CD4-positive, alpha-beta memory T cell (primary cell): ENCODE data around the gene PGAP6. TPM values are rescaled to one million over a fixed set of nuclear protein-coding genes. Genes with fewer than 3 reads are reported as not detected.
A peak's percentile ranks its signal among the peaks of the same experiment; 100 is the strongest.

Experiments used
- CTCF ChIA-PET: fragments of 350-600 bp; sonication (Branson Sonifier 250); formaldehyde crosslinking; loops from one replicate; lab custom pipeline; 2021; ENCODE audit warnings: inconsistent platforms; ENCODE audit not compliant: partially characterized antibody; lab: Charles Lee
- POLR2A ChIA-PET: fragments of 350-600 bp; sonication (Branson Sonifier 250); formaldehyde crosslinking; loops from one replicate; lab custom pipeline; 2021; ENCODE audit not compliant: partially characterized antibody; lab: Charles Lee
- DNase-seq, 5 donors: peaks; one replicate each; pipeline versions ENCODE4 v3.0.0 to v3.0.0-alpha.2; 2020 to 2022; ENCODE audit warnings: mixed read lengths in 1 of 5
- H3K27ac ChIP-seq: one replicate; pipeline ENCODE4 v1.7.0; 2013; ENCODE audit warnings: low read depth, low read length
- H3K27me3 ChIP-seq: 2 replicates; pipeline ENCODE4 v1.7.0; 2013; ENCODE audit warnings: mild to moderate bottlenecking, low read length, moderate library complexity; ENCODE audit not compliant: insufficient read depth
- H3K36me3 ChIP-seq: 2 replicates; pipeline ENCODE4 v1.7.0; 2013; ENCODE audit warnings: mild to moderate bottlenecking, low read length, moderate library complexity; ENCODE audit not compliant: insufficient read depth
- H3K4me1 ChIP-seq: 2 replicates; pipeline ENCODE4 v1.7.0; 2013; ENCODE audit warnings: mild to moderate bottlenecking, low read length, moderate library complexity; ENCODE audit not compliant: insufficient read depth
- H3K4me3 ChIP-seq, 2 donors: one replicate each; pipeline ENCODE4 v1.7.0; 2013; ENCODE audit warnings: low read length in 2 of 2, mild to moderate bottlenecking in 1 of 2
- H3K9me3 ChIP-seq, 2 donors: one replicate each; pipeline ENCODE4 v1.7.0; 2013; ENCODE audit warnings: low read length in 2 of 2, control low read depth in 1 of 2; ENCODE audit not compliant: control insufficient read depth in 1 of 2
- H3K27ac Mint-ChIP-seq, 7 donors: one replicate each; pipeline ENCODE4 v1.8.0; 2020 to 2021; ENCODE audit warnings: mixed read lengths in 7 of 7, mild to moderate bottlenecking in 6 of 7, inconsistent platforms in 3 of 7, moderate library complexity in 3 of 7
- H3K27me3 Mint-ChIP-seq, 2 donors: one replicate each; pipeline ENCODE4 v1.8.0; 2020 to 2021; ENCODE audit warnings: mixed read lengths in 2 of 2
- H3K36me3 Mint-ChIP-seq, 2 donors: one replicate each; pipeline ENCODE4 v1.8.0; 2020 to 2021; ENCODE audit warnings: mixed read lengths in 2 of 2, inconsistent platforms in 1 of 2, mild to moderate bottlenecking in 1 of 2
- H3K4me1 Mint-ChIP-seq, 4 donors: one replicate each; pipeline ENCODE4 v1.8.0; 2020 to 2021; ENCODE audit warnings: mixed read lengths in 4 of 4, mild to moderate bottlenecking in 1 of 4
- H3K4me3 Mint-ChIP-seq, 8 donors: one replicate each; pipeline ENCODE4 v1.8.0; 2020 to 2021; ENCODE audit warnings: mixed read lengths in 8 of 8, mild to moderate bottlenecking in 7 of 8, moderate library complexity in 6 of 8, inconsistent platforms in 3 of 8
- H3K9me3 Mint-ChIP-seq, 8 donors: one replicate each; pipeline ENCODE4 v1.8.0; 2020 to 2021; ENCODE audit warnings: mixed read lengths in 8 of 8, mild to moderate bottlenecking in 5 of 8, inconsistent platforms in 3 of 8, moderate library complexity in 1 of 8
- intact Hi-C: fragments of 100-400 bp; cut with micrococcal nuclease; formaldehyde crosslinking; loops from one replicate; pipeline ENCODE4 v1.15.1; 2023
- polyA plus RNA-seq, 2 donors: library from polyadenylated mRNA; unstranded; fragments of 300-500 nt; fragmentation: Illumina TruSeq; gene quantifications; one replicate each; pipeline ENCODE4 v1.2.3, GENCODE V29; 2021
- total RNA-seq, 2 experiments: library from RNA; stranded (reverse); gene quantifications; one replicate each; pipeline ENCODE4 v1.2.3, GENCODE V29; 2021

Gene PGAP6
- total and polyA plus RNA-seq, 4 experiments from 2014 or later: 22.7 to 73.5 (median 56.3) TPM

DNA sequence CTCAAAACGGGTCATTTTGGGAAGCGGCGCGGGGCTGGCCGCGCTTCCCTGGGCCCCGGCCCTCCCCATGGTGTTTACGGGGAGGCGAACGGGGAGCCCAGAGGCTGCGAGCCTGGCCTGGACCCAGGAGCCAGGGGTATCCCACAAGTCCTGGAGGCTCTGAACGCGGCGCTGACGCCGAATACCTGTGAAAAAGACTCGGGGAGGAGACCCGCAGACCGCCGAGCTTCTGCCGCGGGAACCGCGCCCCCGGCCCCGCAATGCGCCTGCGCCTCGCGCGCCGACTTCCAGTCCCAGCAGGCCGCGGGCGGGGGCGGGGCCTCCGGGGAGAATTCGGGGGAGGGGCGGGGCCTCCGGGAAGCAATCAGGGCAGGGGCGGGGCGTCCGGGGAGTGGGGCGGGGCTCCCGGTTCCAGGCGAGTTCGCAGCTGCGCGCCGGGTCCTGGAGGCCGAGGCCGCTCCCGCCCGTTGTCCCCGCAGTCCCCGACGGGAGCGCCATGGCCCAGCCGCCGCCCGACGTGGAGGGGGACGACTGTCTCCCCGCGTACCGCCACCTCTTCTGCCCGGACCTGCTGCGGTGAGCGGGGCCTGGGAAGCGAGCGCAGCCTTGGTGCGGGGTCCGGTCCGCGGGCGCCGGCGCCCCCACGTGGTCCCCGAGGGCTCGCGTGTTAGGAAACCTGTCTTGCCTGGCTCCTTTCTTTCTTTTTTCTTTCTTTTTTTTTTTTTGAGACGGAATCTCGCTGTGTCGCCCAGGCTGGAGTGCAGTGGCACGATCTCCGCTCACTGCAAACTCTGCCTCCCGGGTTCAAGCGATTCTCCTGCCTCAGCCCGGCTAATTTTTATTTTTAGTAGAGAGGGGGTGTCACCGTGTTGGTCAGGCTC is 19.9 kb upstream of the PGAP6 start, which contains the start of gene DECR2:
Gene DECR2 (plus strand): TSS at position 418 of the 881 bp plus-strand sequence. CDS start 79 bp downstream, at position 497.
- no peaks in the 10 kb centered on the region for H3K27me3 Mint-ChIP-seq
- DNase-seq: peak; percentile 92 to 96 (median 94)
- Histone ChIP-seq H3K4me1 (peaks cover 13% of the 10 kb centered on the region), H3K4me3 (peak within 1 kb of the TSS; percentile 61 to 68), H3K36me3 (no peaks in the 10 kb centered on the region), H3K27me3 (no peaks in the 10 kb centered on the region), H3K27ac (peak within 1 kb of the TSS; percentile 79), H3K9me3 (no peaks in the 10 kb centered on the region)
- POLR2A ChIA-PET: interaction anchor here (1.0 to 4.1 kb wide), 10 partner anchors 9 to 189 kb away, joined by 3 to 35 read pairs (median 9); partner anchors contain the start of genes AXIN1, LUC7L, MRPL28 and PGAP6
- CTCF ChIA-PET: interaction anchor here (0.7 to 2.3 kb wide), 3 partner anchors 10 to 31 kb away, joined by 3 to 7 read pairs (median 4); no protein-coding TSS in a partner anchor
- H3K4me1 Mint-ChIP-seq: peaks cover 6 to 25% (median 11%) of the 10 kb centered on the region in 4 donors
- peaks cover 0 to 3% of the 10 kb centered on the region in 2 donors for H3K36me3 Mint-ChIP-seq
- H3K4me3 Mint-ChIP-seq: peak within 1 kb of the TSS; percentile 88 to 94 (median 89)
- no peaks in the 10 kb centered on the region for H3K9me3 Mint-ChIP-seq
- intact Hi-C loops: loop anchor here (1.0 kb wide), 4 partner anchors 19 to 126 kb away; partner anchors contain the start of genes CAPN15 and RAB11FIP3
- peak within 1 kb of the TSS; percentile 88 to 96 (median 95) for H3K27ac Mint-ChIP-seq

- ChIA-PET POLR2A (interaction anchor here (1.3 to 4.1 kb wide), 9 partner anchors 8 to 236 kb away, joined by 3 to 35 read pairs (median 7); partner anchors contain the start of genes AXIN1, CAPN15, METTL26 and PGAP6), CTCF (interaction anchor here (2.3 kb wide), 1 partner anchor 8 kb away, joined by 7 read pairs; no protein-coding TSS in a partner anchor)
- H3K4me3 ChIP-seq: peak overlapping the region in 1 of 2 donors; percentile 68
- peak overlapping the region; percentile 6 to 96 (median 95) for H3K27ac Mint-ChIP-seq
- H3K27ac ChIP-seq: peak overlapping the region; percentile 79
- no peaks in the 10 kb centered on the region for H3K27me3 ChIP-seq
- no peaks in the 10 kb centered on the region for H3K9me3 ChIP-seq
- H3K36me3 Mint-ChIP-seq: peaks cover 0 to 4% of the 10 kb centered on the region in 2 donors
- no peaks in the 10 kb centered on the region for H3K27me3 Mint-ChIP-seq
- H3K36me3 ChIP-seq: no peaks in the 10 kb centered on the region
- intact Hi-C loops: no loop called here
- H3K4me1 ChIP-seq: peaks cover 20% of the 10 kb centered on the region
- H3K4me1 Mint-ChIP-seq: peaks cover 12 to 32% (median 18%) of the 10 kb centered on the region in 4 donors
- peak overlapping the region; percentile 88 to 94 (median 89) for H3K4me3 Mint-ChIP-seq
- no peaks in the 10 kb centered on the region for H3K9me3 Mint-ChIP-seq
- DNase-seq: no peak
Observed at GRCh38 chr16:400061-400591, 18.3 kb upstream of the PGAP6 start.

- H3K36me3 Mint-ChIP-seq: peaks cover 0 to 4% of the 10 kb centered on the region in 2 donors
- Histone ChIP-seq H3K4me1 (peaks cover 20% of the 10 kb centered on the region), H3K27me3 (no peaks in the 10 kb centered on the region), H3K27ac (no peak overlapping the region), H3K4me3 (no peak overlapping the region), H3K9me3 (no peaks in the 10 kb centered on the region), H3K36me3 (no peaks in the 10 kb centered on the region)
- peak overlapping the region in 5 of 7 donors; percentile 12 to 91 (median 57) for H3K27ac Mint-ChIP-seq
- H3K27me3 Mint-ChIP-seq: no peaks in the 10 kb centered on the region
- CTCF ChIA-PET: interaction anchor here (2.3 kb wide), 1 partner anchor 8 kb away, joined by 7 read pairs; no protein-coding TSS in a partner anchor
- no peaks in the 10 kb centered on the region for H3K9me3 Mint-ChIP-seq
- intact Hi-C loops: no loop called here
- no peak for DNase-seq
- peak overlapping the region in 7 of 8 donors; percentile 36 to 94 (median 62) for H3K4me3 Mint-ChIP-seq
- POLR2A ChIA-PET: interaction anchor here (1.0 to 4.1 kb wide), 5 partner anchors 11 to 236 kb away, joined by 3 to 35 read pairs (median 4); partner anchors contain the start of genes CAPN15, METTL26, PGAP6 and RAB11FIP3
- peaks cover 12 to 32% (median 18%) of the 10 kb centered on the region in 4 donors for H3K4me1 Mint-ChIP-seq
Observed at GRCh38 chr16:399340-400019, 17.7 kb upstream of the PGAP6 start.

DNA sequence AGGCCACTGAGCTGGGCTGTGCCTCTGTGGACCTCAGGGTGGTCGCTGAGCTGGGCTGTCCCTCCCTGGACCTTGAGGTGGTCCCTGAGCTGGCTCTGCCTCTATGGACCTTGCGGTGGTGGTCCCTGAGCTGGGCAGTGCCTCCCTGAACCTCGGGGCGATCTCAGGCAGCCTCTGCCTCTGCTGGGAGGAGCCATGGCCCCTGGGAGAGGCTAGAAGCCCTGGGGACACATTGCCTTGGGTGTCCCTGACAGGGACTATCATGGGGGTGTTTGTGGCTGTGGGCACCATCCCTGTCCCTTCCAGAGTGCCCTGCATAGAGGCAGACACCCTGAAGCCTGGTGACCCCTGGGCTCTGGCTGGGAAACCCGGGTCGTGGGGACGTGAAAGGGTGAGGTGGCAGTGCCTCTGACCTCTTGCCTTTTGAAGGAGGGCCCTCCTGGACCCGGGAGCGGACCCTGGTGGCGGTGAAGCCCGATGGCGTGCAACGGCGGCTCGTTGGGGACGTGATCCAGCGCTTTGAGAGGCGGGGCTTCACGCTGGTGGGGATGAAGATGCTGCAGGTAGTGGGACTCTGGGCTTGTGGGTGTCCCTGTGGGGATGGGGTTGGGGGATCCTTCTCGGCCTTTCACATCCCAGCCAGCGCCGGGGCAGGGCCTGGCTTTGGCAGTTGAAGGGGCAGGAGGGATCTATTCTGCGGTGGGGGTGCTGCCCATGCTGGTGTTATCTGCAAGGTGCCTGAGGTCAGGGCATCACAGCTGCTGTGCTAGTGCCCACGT is 17.0 kb upstream of the PGAP6 start:
- intact Hi-C loops: no loop called here
- ChIA-PET POLR2A (interaction anchor here (1.0 to 3.8 kb wide), 3 partner anchors 11 to 129 kb away, joined by 3 to 35 read pairs (median 4); partner anchors contain the start of genes CAPN15 and PGAP6), CTCF (no interaction called here)
- H3K36me3 Mint-ChIP-seq: peaks cover 0 to 4% of the 10 kb centered on the region in 2 donors
- H3K4me1 Mint-ChIP-seq: peaks cover 12 to 32% (median 18%) of the 10 kb centered on the region in 4 donors
- peak overlapping the region in 5 of 7 donors; percentile 46 to 91 (median 57) for H3K27ac Mint-ChIP-seq
- H3K27ac ChIP-seq: no peak overlapping the region
- DNase-seq: no peak
- H3K36me3 ChIP-seq: no peaks in the 10 kb centered on the region
- no peaks in the 10 kb centered on the region for H3K27me3 ChIP-seq
- H3K4me3 ChIP-seq: no peak overlapping the region
- no peaks in the 10 kb centered on the region for H3K27me3 Mint-ChIP-seq
- H3K9me3 Mint-ChIP-seq: no peaks in the 10 kb centered on the region
- peak overlapping the region; percentile 48 to 77 (median 68) for H3K4me3 Mint-ChIP-seq
- peaks cover 20% of the 10 kb centered on the region for H3K4me1 ChIP-seq
- H3K9me3 ChIP-seq: no peaks in the 10 kb centered on the region

GRCh38 chr16:397736-398332 is 16.1 kb upstream of the PGAP6 start:
- CTCF ChIA-PET: no interaction called here
- H3K27me3 Mint-ChIP-seq: no peaks in the 10 kb centered on the region
- peak overlapping the region in 5 of 7 donors; percentile 13 to 84 (median 48) for H3K27ac Mint-ChIP-seq
- H3K4me3 ChIP-seq: no peak overlapping the region
- H3K27ac ChIP-seq: no peak overlapping the region
- POLR2A ChIA-PET: interaction anchor here (1.0 kb wide), 1 partner anchor 13 kb away, joined by 3 read pairs; no protein-coding TSS in a partner anchor
- H3K36me3 Mint-ChIP-seq: peaks cover 0 to 4% of the 10 kb centered on the region in 2 donors
- no peaks in the 10 kb centered on the region for H3K9me3 ChIP-seq
- H3K4me1 Mint-ChIP-seq: peaks cover 12 to 32% (median 18%) of the 10 kb centered on the region in 4 donors
- no peak for DNase-seq
- H3K27me3 ChIP-seq: no peaks in the 10 kb centered on the region
- no peaks in the 10 kb centered on the region for H3K36me3 ChIP-seq
- intact Hi-C loops: no loop called here
- peak overlapping the region; percentile 45 to 78 (median 68) for H3K4me3 Mint-ChIP-seq
- no peaks in the 10 kb centered on the region for H3K9me3 Mint-ChIP-seq
- peaks cover 20% of the 10 kb centered on the region for H3K4me1 ChIP-seq
